ENCODE results near the gene NCOA7.

- TF ChIP-seq SIN3A (IDR thresholded peaks at IDR 0.05; ENCODE audit: borderline replicate concordance, insufficient read depth, low read depth, low read length) = no peak
- TF ChIP-seq CTCF (IDR thresholded peaks at IDR 0.05) = peak; percentile 67; the same call in 1 of the 2 replicates
Measured at GRCh38 chr6:125974214-125974866, 183.6 kb downstream of the NCOA7 start.

All from Panc1 (cell line).